SK-N-MC (cell line): Measurements from ENCODE around the gene ZP3.
"Not testable (repeated sequence)": the region's sequence is repeated elsewhere in the genome, so short reads cannot be mapped to it uniquely, and the experiment has no call there.

ENCODE experiments used
- DNase-seq: peaks from one replicate; pipeline ENCODE4 v3.0.0-alpha.2; 2011; ENCODE audit warnings: low read depth, low spot score
- H3K27ac ChIP-seq: fragments of 200-600 bp; sonication (generic); 2 replicates; pipeline ENCODE4 v1.5.1; 2016; ENCODE audit warnings: mixed run types
- H3K36me3 ChIP-seq: fragments of 200-600 bp; sonication (generic); 2 replicates; pipeline ENCODE4 v1.6.1; 2017; ENCODE audit warnings: antibody characterized with exemption, low read length, mixed read lengths; ENCODE audit not compliant: insufficient read depth
- H3K4me3 ChIP-seq: fragments of 200-600 bp; sonication (generic); 2 replicates; pipeline ENCODE4 v1.5.1; 2016
- H3K9ac ChIP-seq: fragments of 200-600 bp; sonication (generic); 2 replicates; pipeline ENCODE4 v1.8.0; 2017; ENCODE audit warnings: mixed run types, mixed read lengths; ENCODE audit not compliant: insufficient read length
- H3K9me3 ChIP-seq: fragments of 200-600 bp; sonication (generic); 2 replicates; pipeline ENCODE4 v1.6.1; 2017; ENCODE audit warnings: low read depth, mild to moderate bottlenecking, antibody characterized with exemption, low read length, moderate library complexity, mixed read lengths
- EZH2 ChIP-seq: fragments of 200-600 bp; sonication (generic); IDR thresholded peaks from one replicate; pipeline ENCODE4 v1.6.1; 2017; ENCODE audit warnings: antibody characterized with exemption
- FOXP2 ChIP-seq: optimal IDR thresholded peaks from 2 replicates; pipeline ENCODE3; 2011; ENCODE audit warnings: mild to moderate bottlenecking, moderate library complexity; ENCODE audit not compliant: insufficient read depth; ENCODE audit errors: extremely low read length, control extremely low read depth
- POLR2AphosphoS5 ChIP-seq: IDR thresholded peaks from 2 replicates; pipeline ENCODE4 v1.6.1; 2012; ENCODE audit warnings: mild to moderate bottlenecking, low read depth, low read length, borderline replicate concordance

Gene ZP3

DNA sequence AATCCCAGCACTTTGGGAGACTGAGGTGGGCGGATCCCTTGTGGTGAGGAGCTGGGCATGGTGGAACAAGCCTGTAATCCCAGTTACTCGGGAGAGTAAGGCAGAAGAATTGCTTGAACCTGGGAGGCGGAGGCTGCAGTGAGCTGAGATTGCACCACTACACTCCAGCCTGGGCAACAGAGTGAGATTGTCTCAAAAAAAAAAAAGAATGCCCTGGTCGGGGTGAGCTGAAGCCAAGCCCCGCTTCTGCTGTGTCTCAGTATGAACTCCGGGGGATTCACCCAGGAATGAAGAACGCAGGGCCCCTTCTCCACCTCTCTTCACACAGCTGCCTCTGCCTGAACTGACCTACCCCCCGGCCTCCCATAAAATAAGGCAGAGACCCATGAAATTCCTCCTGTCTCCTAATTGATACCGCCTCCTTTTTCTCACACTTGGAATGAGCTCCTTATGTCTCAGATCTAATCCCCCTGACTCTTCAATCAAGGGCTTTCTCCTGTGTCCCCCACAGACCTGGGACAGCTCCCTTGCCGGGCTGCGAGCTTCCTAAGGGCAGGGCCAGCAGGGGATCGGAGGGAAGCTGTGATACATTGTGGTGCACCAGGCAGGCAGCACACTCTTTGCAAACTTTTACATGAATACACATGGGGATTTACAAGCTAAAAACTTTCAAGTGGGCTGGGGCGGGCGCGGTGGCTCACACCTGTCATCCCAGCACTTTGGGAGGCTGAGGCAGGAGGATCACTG lies 911 bp upstream of the ZP3 start:
- Histone ChIP-seq H3K9me3 (no peaks in the 10 kb centered on the region), H3K36me3 (no peaks in the 10 kb centered on the region), H3K27ac (no peak overlapping the region), H3K9ac (no peak overlapping the region), H3K4me3 (no peak overlapping the region)
- TF ChIP-seq POLR2AphosphoS5: no peak
- no peak for TF ChIP-seq FOXP2
- TF ChIP-seq EZH2: no peak
- DNase-seq: no peak

GRCh38 chr7:76425156-76425555 lies 406 bp downstream of the ZP3 start:
- Histone ChIP-seq H3K9ac (no peak overlapping the region), H3K9me3 (no peaks in the 10 kb centered on the region), H3K27ac (no peak overlapping the region)

GRCh38 chr7:76425558-76425957 lies 808 bp downstream of the ZP3 start:
- H3K27ac ChIP-seq, H3K36me3 ChIP-seq, H3K9ac ChIP-seq, H3K4me3 ChIP-seq, H3K9me3 ChIP-seq, DNase-seq: not testable (repeated sequence)

More at GRCh38 chr7:76425156-76425555, 406 bp downstream of the ZP3 start:
- TF ChIP-seq EZH2 (no peak), FOXP2 (no peak), POLR2AphosphoS5 (no peak)
- H3K4me3 ChIP-seq: no peak overlapping the region
- no peak for DNase-seq
- H3K36me3 ChIP-seq: no peaks in the 10 kb centered on the region

DNA sequence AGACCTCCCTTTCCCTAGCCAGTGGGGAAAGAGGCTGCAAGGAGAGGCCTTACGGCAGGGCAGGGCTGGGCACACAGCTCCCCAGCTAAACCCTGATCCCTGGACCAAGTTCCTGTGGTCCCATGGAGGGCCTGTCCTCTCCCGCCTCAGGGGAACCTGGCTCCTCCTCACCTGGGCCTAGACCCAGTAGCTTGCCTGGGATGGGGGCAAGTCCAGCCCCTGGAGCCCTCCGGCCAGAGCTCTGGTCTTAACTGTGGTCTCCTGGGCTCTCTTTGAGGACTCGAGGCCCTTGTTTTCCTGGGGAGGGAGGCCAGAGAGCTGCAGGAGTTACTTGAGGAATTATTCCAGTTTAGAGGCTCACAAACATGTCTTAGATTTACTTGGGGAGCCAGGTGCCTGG lies 1.5 kb downstream of the ZP3 start:
- Histone ChIP-seq H3K36me3 (no peaks in the 10 kb centered on the region), H3K9ac (no peak overlapping the region), H3K9me3 (no peaks in the 10 kb centered on the region), H3K27ac (no peak overlapping the region), H3K4me3 (no peak overlapping the region)
- TF ChIP-seq FOXP2 (no peak), POLR2AphosphoS5 (no peak), EZH2 (no peak)
- no peak for DNase-seq

DNA sequence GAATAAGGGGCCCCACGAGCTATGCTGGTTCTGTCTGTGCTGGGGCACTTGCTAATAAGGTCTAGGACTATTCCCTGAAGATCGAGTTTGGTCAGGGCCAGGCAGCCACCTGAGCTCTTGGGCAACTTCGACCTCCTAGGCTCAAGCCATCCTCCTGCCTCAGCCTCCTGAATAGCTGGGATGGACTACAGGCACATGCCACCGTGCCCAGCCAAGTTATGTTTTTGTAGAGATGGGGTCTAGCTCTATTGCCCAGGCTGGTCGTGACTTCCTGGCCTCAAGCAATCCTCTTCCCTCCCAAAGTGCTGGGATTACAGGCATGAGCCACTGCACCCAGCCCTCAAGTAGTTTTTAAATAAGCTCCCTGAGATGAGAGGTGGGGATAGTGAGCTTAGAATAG lies 2.9 kb downstream of the ZP3 start:
- TF ChIP-seq POLR2AphosphoS5 (no peak), FOXP2 (no peak), EZH2 (no peak)

GRCh38 chr7:76428149-76428823 lies 3.5 kb downstream of the ZP3 start:
- H3K9ac ChIP-seq: no peak overlapping the region
- H3K27ac ChIP-seq: no peak overlapping the region
- H3K36me3 ChIP-seq: no peaks in the 10 kb centered on the region
- no peak for DNase-seq
- no peak overlapping the region for H3K4me3 ChIP-seq
- no peaks in the 10 kb centered on the region for H3K9me3 ChIP-seq
- TF ChIP-seq EZH2 (no peak), POLR2AphosphoS5 (no peak), FOXP2 (no peak)

More for the DNA sequence above, 2.9 kb downstream of the ZP3 start:
- Histone ChIP-seq H3K27ac (no peak overlapping the region), H3K36me3 (no peaks in the 10 kb centered on the region), H3K4me3 (no peak overlapping the region), H3K9me3 (no peaks in the 10 kb centered on the region), H3K9ac (no peak overlapping the region)
- DNase-seq: no peak

DNA sequence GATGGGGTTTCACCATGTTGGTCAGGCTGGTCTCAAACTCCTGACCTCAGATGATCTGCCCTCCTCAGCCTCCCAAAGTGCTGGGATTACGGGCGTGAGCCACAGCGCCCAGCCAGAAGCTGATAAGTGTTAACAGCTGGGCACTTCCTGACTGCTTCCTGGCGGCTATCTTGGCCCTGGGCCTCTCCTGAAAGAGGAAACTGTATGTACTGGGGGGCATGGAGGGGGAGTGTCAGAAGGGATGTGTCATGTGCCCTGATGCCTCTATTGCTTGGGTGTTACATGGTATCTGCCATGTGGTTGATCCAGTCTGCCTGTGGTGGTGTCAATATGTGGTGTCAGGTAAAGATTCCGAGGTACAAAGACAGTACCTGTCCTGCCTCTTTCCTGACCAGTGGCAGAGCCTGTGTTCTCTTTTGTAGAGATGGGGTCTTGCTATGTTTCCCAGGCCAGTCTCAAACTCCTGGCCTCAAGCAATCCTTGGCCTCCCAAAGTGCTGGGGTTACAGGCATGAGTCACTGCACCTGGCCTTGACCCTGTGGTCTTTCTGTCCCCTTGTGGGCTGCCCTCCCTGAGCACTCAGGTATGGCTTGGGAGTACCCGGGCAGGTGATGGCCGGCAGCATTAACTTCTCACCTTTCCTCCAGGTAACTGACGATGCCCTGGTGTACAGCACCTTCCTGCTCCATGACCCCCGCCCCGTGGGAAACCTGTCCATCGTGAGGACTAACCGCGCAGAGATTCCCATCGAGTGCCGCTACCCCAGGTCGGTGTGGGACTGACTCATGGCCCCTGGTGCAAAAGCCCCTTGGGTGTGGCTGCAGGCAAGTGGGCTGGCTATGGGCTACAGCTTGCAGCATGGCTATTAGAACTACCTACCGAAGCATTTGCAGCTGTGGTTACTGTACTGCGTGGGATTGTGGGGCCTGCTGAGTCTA lies 4.4 kb downstream of the ZP3 start:
- DNase-seq: no peak
- no peak for TF ChIP-seq FOXP2
- TF ChIP-seq POLR2AphosphoS5: no peak
- TF ChIP-seq EZH2: no peak
- Histone ChIP-seq H3K36me3 (no peaks in the 10 kb centered on the region), H3K9ac (no peak overlapping the region), H3K4me3 (no peak overlapping the region), H3K9me3 (no peaks in the 10 kb centered on the region), H3K27ac (no peak overlapping the region)

DNA sequence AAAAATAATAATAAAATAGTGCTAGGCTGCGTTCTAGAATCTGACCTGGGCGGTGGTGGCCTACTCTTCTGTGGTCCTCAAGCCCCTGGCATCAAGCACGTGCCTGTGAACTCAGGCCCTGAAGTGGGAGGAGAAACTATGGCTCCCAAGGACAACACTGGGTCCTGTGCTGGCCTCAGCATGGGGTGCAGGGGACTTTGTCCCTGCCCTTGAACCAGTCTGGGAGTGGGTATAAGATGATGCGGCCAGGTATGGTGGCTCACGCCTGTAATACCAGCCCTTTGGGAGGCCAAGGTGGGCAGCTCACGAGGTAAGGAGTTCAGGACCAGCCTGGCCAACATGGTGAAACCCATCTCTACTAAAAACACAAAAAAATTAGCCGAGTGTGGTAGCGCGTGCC lies 5.5 kb downstream of the ZP3 start:
- DNase-seq: no peak
- Histone ChIP-seq H3K9ac (no peak overlapping the region), H3K27ac (no peak overlapping the region), H3K4me3 (no peak overlapping the region), H3K36me3 (no peaks in the 10 kb centered on the region), H3K9me3 (no peaks in the 10 kb centered on the region)
- TF ChIP-seq FOXP2: no peak
- TF ChIP-seq EZH2: no peak
- no peak for TF ChIP-seq POLR2AphosphoS5
